HFF-Myc (cell line): ENCODE data around the gene TBC1D7.

Experiments used
- DNase-seq: peaks from one replicate; pipeline ENCODE4 v3.0.0-alpha.2; 2011; ENCODE audit warnings: low read depth; ENCODE audit errors: extremely low read depth
- H3K4me3 ChIP-seq: replicated peaks from 2 replicates; pipeline ENCODE4 v1.5.1; 2011; ENCODE audit warnings: low read depth, mild to moderate bottlenecking, control low read depth, low read length
- CTCF ChIP-seq: IDR thresholded peaks from 2 replicates; pipeline ENCODE4 v1.5.1; 2012; ENCODE audit warnings: mild to moderate bottlenecking, low read depth, low read length, control low read depth; ENCODE audit errors: missing control alignments

Gene TBC1D7

GRCh38 chr6:13328076-13328874 lies at the start of gene TBC1D7:
Gene TBC1D7 (minus strand): TSS chr6:13328537. CDS start chr6:13326898, 1,639 bp downstream.
- peak within 1 kb of the TSS; percentile 93 for H3K4me3 ChIP-seq
- TF ChIP-seq CTCF: no peak
- DNase-seq: peak; percentile 65

GRCh38 chr6:13377054-13377758 lies 48.9 kb upstream of the TBC1D7 start:
- no peak for DNase-seq
- no peak for TF ChIP-seq CTCF
- no peak overlapping the region for H3K4me3 ChIP-seq

- no peak for DNase-seq
- H3K4me3 ChIP-seq: no peak overlapping the region
- no peak for TF ChIP-seq CTCF
These were observed 47.1 kb upstream of the TBC1D7 start for GRCh38 chr6:13375360-13375878.

- H3K4me3 ChIP-seq: no peak overlapping the region
- DNase-seq: no peak
- no peak for TF ChIP-seq CTCF
These were observed 45.6 kb upstream of the TBC1D7 start for GRCh38 chr6:13373919-13374318.

- no peak overlapping the region for H3K4me3 ChIP-seq
- DNase-seq: no peak
- TF ChIP-seq CTCF: no peak
These were observed 45.1 kb upstream of the TBC1D7 start for GRCh38 chr6:13373488-13373886.

GRCh38 chr6:13372688-13373487 lies 44.6 kb upstream of the TBC1D7 start:
- H3K4me3 ChIP-seq: no peak overlapping the region
- DNase-seq: no peak
- TF ChIP-seq CTCF: no peak
